Endothelial cell of umbilical vein (primary cell): ENCODE data around the gene FAAH. TPM values are rescaled to one million over a fixed set of nuclear protein-coding genes. Genes with fewer than 3 reads are reported as not detected.
"Not testable (repeated sequence)": the region's sequence is repeated elsewhere in the genome, so short reads cannot be mapped to it uniquely, and the experiment has no call there.

ENCODE experiments used
- BruUV-seq: library from RNA; stranded (reverse); fragments of 400-500 nt; replicated peaks from 2 replicates; lab custom pipeline; 2021; lab: Mats Ljungman, UMichigan
- CTCF ChIA-PET: fragments of 300-600, 350-600 bp; sonication (Branson Sonifier 250); formaldehyde crosslinking; loops from one replicate; lab custom pipeline; 2021; ENCODE audit warnings: antibody characterized with exemption, inconsistent platforms; lab: Charles Lee
- POLR2A ChIA-PET: fragments of 300-600, 350-600 bp; sonication (Branson Sonifier 250); formaldehyde crosslinking; loops from one replicate; lab custom pipeline; 2021; ENCODE audit warnings: antibody characterized with exemption, inconsistent platforms; lab: Charles Lee
- DNase-seq: peaks from one replicate; pipeline ENCODE4 v3.0.0-alpha.2; 2011; ENCODE audit warnings: low read depth, low spot score
- FAIRE-seq: peaks from 2 replicates; lab custom pipeline; 2011; peaks lifted over from hg19 to GRCh38; lab: Jason Lieb, UNC
- H2AFZ ChIP-seq: 2 replicates; pipeline ENCODE4 v1.6.0; 2012; ENCODE audit warnings: low read depth, low read length, control low read depth, inconsistent platforms
- H3K27ac ChIP-seq: 2 replicates; pipeline ENCODE4 v1.5.1; 2011; ENCODE audit warnings: low read depth, mild to moderate bottlenecking, control low read depth, low read length, moderate library complexity; ENCODE audit not compliant: insufficient read depth
- H3K27me3 ChIP-seq, 2 experiments: 2 replicates each; pipeline versions ENCODE4 v1.6.0 to v1.6.1; 2011; ENCODE audit warnings: low read length in 2 of 2, mixed read lengths in 1 of 2; ENCODE audit not compliant: control insufficient read depth in 2 of 2, insufficient read depth in 2 of 2
- H3K36me3 ChIP-seq, 2 experiments: 2 replicates in 1 of 2; 3 replicates in 1 of 2; pipeline ENCODE4 v1.5.1; 2011; ENCODE audit warnings: low read length in 2 of 2, mild to moderate bottlenecking in 1 of 2, moderate library complexity in 1 of 2; ENCODE audit not compliant: control insufficient read depth in 2 of 2, insufficient read depth in 2 of 2; ENCODE audit errors: extremely low read depth in 1 of 2
- H3K4me1 ChIP-seq: 3 replicates; pipeline ENCODE4 v1.5.1; 2011; ENCODE audit warnings: mild to moderate bottlenecking, low read length; ENCODE audit not compliant: control insufficient read depth, insufficient read depth; ENCODE audit errors: extremely low read depth
- H3K4me2 ChIP-seq: 2 replicates; pipeline ENCODE4 v1.6.1; 2011; ENCODE audit warnings: low read length, control low read depth, mixed read lengths; ENCODE audit not compliant: insufficient read depth
- H3K4me3 ChIP-seq, 3 experiments: fragments of 200-600 bp in 1 of 3; sonication (generic), shearing (Covaris generic) in 1 of 3; replicated peaks in 1 of 3; 2 replicates each; pipeline ENCODE4 v1.5.1; 2011 to 2016; ENCODE audit warnings: control low read depth in 3 of 3, low read length in 3 of 3, mild to moderate bottlenecking in 2 of 3, inconsistent platforms in 1 of 3, low read depth in 1 of 3, moderate library complexity in 1 of 3; ENCODE audit not compliant: insufficient read depth in 1 of 3
- H3K79me2 ChIP-seq: 2 replicates; pipeline ENCODE4 v1.6.0; 2012; ENCODE audit warnings: low read length, inconsistent platforms; ENCODE audit not compliant: control insufficient read depth, insufficient read depth
- H3K9ac ChIP-seq: replicated peaks from 2 replicates; pipeline ENCODE3; 2011; ENCODE audit warnings: low read length, control low read depth; ENCODE audit not compliant: insufficient read depth; ENCODE audit errors: extremely low read depth
- H3K9me1 ChIP-seq: replicated peaks from 3 replicates; pipeline ENCODE4 v1.6.0; 2011; ENCODE audit warnings: mild to moderate bottlenecking, low read length; ENCODE audit not compliant: control insufficient read depth, insufficient read depth; ENCODE audit errors: extremely low read depth
- H3K9me3 ChIP-seq: replicated peaks from 2 replicates; pipeline ENCODE4 v1.5.1; 2012; ENCODE audit warnings: low read length, inconsistent platforms; ENCODE audit not compliant: control insufficient read depth, insufficient read depth
- H4K20me1 ChIP-seq: replicated peaks from 2 replicates; pipeline ENCODE3; 2011; ENCODE audit warnings: mild to moderate bottlenecking, low read length; ENCODE audit not compliant: control insufficient read depth, insufficient read depth; ENCODE audit errors: extremely low read depth
- CTCF ChIP-seq, 2 donors: IDR thresholded peaks; 1 replicate in 1 of 2; 2 replicates in 1 of 2; pipeline ENCODE4 v1.5.1; 2011; ENCODE audit warnings: low read length in 2 of 2, mild to moderate bottlenecking in 2 of 2, moderate library complexity in 2 of 2, control low read depth in 1 of 2, inconsistent platforms in 1 of 2, low read depth in 1 of 2; ENCODE audit not compliant: insufficient read depth in 1 of 2; ENCODE audit errors: extremely low read depth in 1 of 2
- EZH2 ChIP-seq: IDR thresholded peaks from 2 replicates; pipeline ENCODE4 v1.6.1; 2012; ENCODE audit warnings: borderline replicate concordance, low read depth, mild to moderate bottlenecking, moderate library complexity, low read length, inconsistent platforms; ENCODE audit not compliant: severe bottlenecking
- FOS ChIP-seq: IDR thresholded peaks from 2 replicates; pipeline ENCODE4 v1.6.1; 2011; ENCODE audit warnings: mild to moderate bottlenecking, low read length, moderate library complexity, borderline replicate concordance; ENCODE audit not compliant: insufficient read depth
- GATA2 ChIP-seq: IDR thresholded peaks from 2 replicates; pipeline ENCODE4 v1.7.0; 2011; ENCODE audit warnings: low read depth, mild to moderate bottlenecking, moderate library complexity, mixed read lengths, low read length; ENCODE audit not compliant: insufficient read length, insufficient read depth
- JUN ChIP-seq: IDR thresholded peaks from 2 replicates; pipeline ENCODE4 v1.6.1; 2011; ENCODE audit warnings: borderline replicate concordance, low read depth; ENCODE audit not compliant: insufficient read length, insufficient read depth
- MYC ChIP-seq: IDR thresholded peaks from one replicate; pipeline ENCODE4 v1.6.1; 2011; ENCODE audit warnings: mild to moderate bottlenecking, low read depth, low read length
- POLR2A ChIP-seq: IDR thresholded peaks from 2 replicates; pipeline ENCODE4 v1.6.1; 2012; ENCODE audit warnings: low read depth, mild to moderate bottlenecking, control low read depth, low read length
- POLR2AphosphoS5 ChIP-seq: IDR thresholded peaks from 2 replicates; pipeline ENCODE4 v1.6.1; 2012; ENCODE audit warnings: low read depth, mild to moderate bottlenecking, control low read depth, low read length, moderate library complexity; ENCODE audit not compliant: insufficient read depth
- dilution Hi-C: fragments of 300-500 bp; cut with MboI; formaldehyde crosslinking; loops from one replicate; pipeline ENCODE4 v1.15.0; 2019; ENCODE audit warnings: low sequenced_read_pairs; ENCODE audit not compliant: extremely low pct_ligation_motif_present
- intact Hi-C: fragments of 100-400 bp; cut with micrococcal nuclease; formaldehyde crosslinking; loops from one replicate; pipeline ENCODE4 v1.10.0; 2022
- polyA plus RNA-seq, 4 experiments: library from polyadenylated mRNA; depleted of rRNA in 3 of 4; stranded (reverse) in 3 of 4; unstranded in 1 of 4; fragments of >200 nt; gene quantifications; 2 replicates each; pipeline versions ENCODE4 v1.2.1 to v1.2.3, GENCODE V29; 2011 to 2012; ENCODE audit warnings: missing spikeins in 1 of 4
- total RNA-seq: library from RNA; stranded (reverse); gene quantifications from 2 replicates; pipeline ENCODE4 v1.2.3, GENCODE V29; 2021
- TF ChIP-seq, protein P1 (sequence below): IDR thresholded peaks from 2 replicates; pipeline ENCODE4 v1.6.1; 2011; ENCODE audit not compliant: insufficient read depth, insufficient read length

The FAAH gene
- total and polyA plus RNA-seq, 2 donors (not counting 3 experiments of a cell fraction or from before 2014, with no cell fraction given): 0.47 to 1.5 TPM

- no peaks in the 10 kb centered on the region for H3K9me1 ChIP-seq
- no peaks in the 10 kb centered on the region for H3K79me2 ChIP-seq
- no peak overlapping the region for H3K9ac ChIP-seq
- no peak overlapping the region for H3K4me3 ChIP-seq
- H4K20me1 ChIP-seq: no peaks in the 10 kb centered on the region
- peaks cover 11 to 12% of the 10 kb centered on the region in 2 experiments for H3K36me3 ChIP-seq
- TF ChIP-seq EZH2: no peak
- TF ChIP-seq JUN: no peak
- TF ChIP-seq, protein P1, sequence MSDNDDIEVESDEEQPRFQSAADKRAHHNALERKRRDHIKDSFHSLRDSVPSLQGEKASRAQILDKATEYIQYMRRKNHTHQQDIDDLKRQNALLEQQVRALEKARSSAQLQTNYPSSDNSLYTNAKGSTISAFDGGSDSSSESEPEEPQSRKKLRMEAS: no peak
- TF ChIP-seq MYC: no peak
- TF ChIP-seq CTCF (IDR thresholded peaks at IDR 0.05; ENCODE audit: extremely low read depth in 1 of 2, insufficient read depth in 1 of 2, low read depth in 1 of 2, low read length in 2 of 2): no peak
- TF ChIP-seq POLR2AphosphoS5: no peak
- TF ChIP-seq POLR2A: no peak
- TF ChIP-seq GATA2: no peak
- TF ChIP-seq FOS: no peak
- dilution Hi-C loops (no loop called here), intact Hi-C loops (no loop called here)
- CTCF ChIA-PET: interaction anchor here (0.6 to 1.3 kb wide), 3 partner anchors 10 to 403 kb away, joined by 3 to 4 read pairs (median 3); no protein-coding TSS in a partner anchor
- DNase-seq: no peak
- H3K27ac ChIP-seq: no peak overlapping the region
- FAIRE-seq: no peak
- no peaks in the 10 kb centered on the region for H3K9me3 ChIP-seq
- no TSS peak for BruUV-seq
- POLR2A ChIA-PET: interaction anchor here (0.6 kb wide), 1 partner anchor 218 kb away, joined by 3 read pairs; no protein-coding TSS in a partner anchor
- no peak overlapping the region for H3K4me2 ChIP-seq
- no peak overlapping the region for H2AFZ ChIP-seq
- no peaks in the 10 kb centered on the region for H3K4me1 ChIP-seq
- H3K27me3 ChIP-seq: no peaks in the 10 kb centered on the region
These were observed 27.0 kb upstream of the FAAH start for GRCh38 chr1:46367072-46367471.

DNA sequence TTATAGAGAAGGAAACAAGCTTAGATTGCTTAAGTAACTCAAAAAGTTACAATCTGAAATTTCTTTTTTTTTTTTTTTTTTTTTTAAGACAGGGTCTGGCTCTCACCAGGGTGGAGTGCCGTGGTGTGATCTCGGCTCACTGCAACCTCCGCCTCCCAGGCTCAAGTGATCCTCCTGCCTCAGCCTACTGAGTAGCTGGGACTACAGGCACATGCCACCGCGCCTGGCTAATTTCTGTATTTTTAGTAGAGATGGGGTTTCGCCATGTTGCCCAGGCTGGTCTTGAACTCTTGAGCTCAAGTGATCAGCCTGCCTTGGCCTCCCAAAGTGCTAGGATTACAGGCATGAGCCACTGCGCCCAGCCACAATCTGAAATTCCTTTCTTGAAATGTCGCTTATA is 26.4 kb upstream of the FAAH start:
- POLR2A ChIA-PET, H3K4me3 ChIP-seq, H2AFZ ChIP-seq, dilution Hi-C loops, H3K9me3 ChIP-seq, BruUV-seq, intact Hi-C loops, DNase-seq, H3K79me2 ChIP-seq, H3K4me1 ChIP-seq, H3K4me2 ChIP-seq, H3K27me3 ChIP-seq, FAIRE-seq, H3K9me1 ChIP-seq, H3K27ac ChIP-seq, H4K20me1 ChIP-seq, H3K36me3 ChIP-seq, H3K9ac ChIP-seq: not testable (repeated sequence)
- CTCF ChIA-PET: interaction anchor here (0.6 to 1.3 kb wide), 2 partner anchors 158 to 403 kb away, joined by 3 to 4 read pairs; no protein-coding TSS in a partner anchor
